ENCODE measurements around the gene ENPP7.

DNA sequence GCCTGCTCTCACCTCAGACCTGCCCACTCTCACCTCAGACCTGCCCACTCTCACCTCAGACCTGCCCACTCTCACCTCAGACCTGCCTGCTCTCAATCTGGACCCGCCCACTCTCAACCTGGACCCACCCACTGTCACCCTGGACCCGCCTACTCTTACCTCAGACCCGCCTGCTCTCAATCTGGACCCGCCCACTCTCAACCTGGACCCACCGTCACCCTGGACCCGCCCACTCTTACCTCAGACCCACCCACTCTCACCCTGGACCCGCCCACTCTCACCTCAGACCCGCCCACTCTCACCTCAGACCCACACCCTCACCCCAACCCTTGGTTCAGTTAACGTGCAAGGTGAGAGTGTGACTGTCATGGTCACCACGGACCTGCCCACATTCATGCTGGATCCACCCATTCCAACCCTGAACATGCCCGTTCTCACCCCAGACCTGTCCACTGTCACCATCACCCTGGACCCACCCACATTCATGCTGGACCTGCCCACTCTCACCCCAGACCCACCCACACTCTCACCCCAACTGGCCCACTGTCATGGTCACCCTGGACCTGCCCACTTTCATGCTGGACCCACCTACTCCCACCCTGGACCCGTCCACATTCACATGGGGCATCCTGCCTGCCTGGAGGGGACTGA is 31.2 kb upstream of the ENPP7 start:
- TF ChIP-seq POLR2A (IDR thresholded peaks at IDR 0.05): no peak
- TF ChIP-seq, protein P1, sequence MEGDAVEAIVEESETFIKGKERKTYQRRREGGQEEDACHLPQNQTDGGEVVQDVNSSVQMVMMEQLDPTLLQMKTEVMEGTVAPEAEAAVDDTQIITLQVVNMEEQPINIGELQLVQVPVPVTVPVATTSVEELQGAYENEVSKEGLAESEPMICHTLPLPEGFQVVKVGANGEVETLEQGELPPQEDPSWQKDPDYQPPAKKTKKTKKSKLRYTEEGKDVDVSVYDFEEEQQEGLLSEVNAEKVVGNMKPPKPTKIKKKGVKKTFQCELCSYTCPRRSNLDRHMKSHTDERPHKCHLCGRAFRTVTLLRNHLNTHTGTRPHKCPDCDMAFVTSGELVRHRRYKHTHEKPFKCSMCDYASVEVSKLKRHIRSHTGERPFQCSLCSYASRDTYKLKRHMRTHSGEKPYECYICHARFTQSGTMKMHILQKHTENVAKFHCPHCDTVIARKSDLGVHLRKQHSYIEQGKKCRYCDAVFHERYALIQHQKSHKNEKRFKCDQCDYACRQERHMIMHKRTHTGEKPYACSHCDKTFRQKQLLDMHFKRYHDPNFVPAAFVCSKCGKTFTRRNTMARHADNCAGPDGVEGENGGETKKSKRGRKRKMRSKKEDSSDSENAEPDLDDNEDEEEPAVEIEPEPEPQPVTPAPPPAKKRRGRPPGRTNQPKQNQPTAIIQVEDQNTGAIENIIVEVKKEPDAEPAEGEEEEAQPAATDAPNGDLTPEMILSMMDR (IDR thresholded peaks at IDR 0.05): no peak
